ENCODE measurements around the gene RELL1.

The RELL1 gene

DNA sequence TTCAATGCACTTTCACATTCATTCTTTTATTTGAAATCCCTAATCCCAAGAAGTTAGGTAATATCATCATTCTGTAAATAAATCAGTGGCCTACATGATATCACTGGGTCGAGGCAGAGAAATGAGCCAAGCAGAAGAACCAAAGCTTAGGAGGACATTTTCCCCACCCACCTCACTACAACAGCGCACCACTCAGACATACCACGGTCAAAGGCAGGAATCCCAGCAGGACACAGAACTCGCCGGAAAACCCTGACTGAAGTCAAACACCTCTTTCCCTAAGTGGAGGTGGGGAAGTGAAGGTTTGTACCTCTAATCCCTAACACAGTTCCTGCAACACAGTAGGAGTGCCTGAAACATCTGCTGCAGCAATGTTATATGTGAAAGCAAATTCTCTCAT is 21.5 kb downstream of the RELL1 start:
- DNase-seq, result no peak

GRCh38 chr4:37663552-37663951 is 22.6 kb downstream of the RELL1 start:
- DNase-seq, result no peak

DNA sequence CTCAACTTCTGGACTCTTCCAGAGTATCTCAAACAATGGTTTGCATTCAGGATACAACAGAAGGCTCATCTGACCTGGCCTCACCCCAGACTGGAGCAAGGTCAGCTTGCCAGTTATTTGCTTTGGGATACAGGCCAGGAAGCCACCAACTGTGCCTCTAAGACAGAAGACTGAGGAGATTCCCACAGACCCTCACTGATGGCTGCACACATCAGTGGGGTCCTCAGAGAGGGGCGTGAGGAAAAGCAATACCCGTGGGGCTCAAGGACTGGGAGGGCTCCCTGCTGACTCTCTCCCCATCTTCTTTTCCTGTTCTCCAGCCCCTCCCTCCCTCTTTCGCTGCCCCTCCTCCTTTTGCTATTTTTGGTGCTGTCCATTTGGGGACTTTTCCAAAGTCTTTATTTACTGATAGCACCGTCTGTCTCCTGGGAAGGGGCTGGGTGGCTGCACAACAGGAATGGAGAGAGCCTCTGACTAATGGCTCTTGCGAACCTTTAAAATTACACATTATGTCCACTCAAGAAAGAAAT is 23.2 kb downstream of the RELL1 start:
- no peak for DNase-seq

GRCh38 chr4:37662251-37662650 is 23.9 kb downstream of the RELL1 start:
- no peak for DNase-seq

- DNase-seq, result peak; percentile 75
These were observed 24.4 kb downstream of the RELL1 start for GRCh38 chr4:37661772-37662171.

GRCh38 chr4:37659696-37660095 is 26.5 kb downstream of the RELL1 start:
- DNase-seq, result no peak

DNA sequence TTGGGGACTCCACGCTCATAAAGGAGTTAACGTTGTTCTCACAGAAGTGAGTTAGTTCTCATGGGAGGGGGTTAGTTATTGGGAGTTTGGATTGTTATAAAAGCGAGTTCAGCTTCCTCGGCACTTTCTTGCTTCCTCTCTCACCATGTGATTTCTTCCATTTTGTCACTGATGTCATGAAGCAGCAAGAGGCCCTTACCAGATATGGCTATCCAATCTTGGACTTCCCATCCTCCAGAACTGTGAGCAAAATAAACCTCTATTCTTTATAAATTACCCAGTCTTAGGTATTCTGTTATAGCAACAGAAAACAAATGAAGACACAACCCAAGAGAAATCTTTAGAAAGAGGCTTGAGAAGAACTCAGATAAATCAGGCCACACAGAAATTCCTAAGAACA is 29.5 kb downstream of the RELL1 start:
- DNase-seq, result no peak

- DNase-seq, result no peak
These were observed 32.6 kb downstream of the RELL1 start for GRCh38 chr4:37653601-37654000.

- no peak for DNase-seq
These were observed 33.2 kb downstream of the RELL1 start for GRCh38 chr4:37652747-37653527.

DNA sequence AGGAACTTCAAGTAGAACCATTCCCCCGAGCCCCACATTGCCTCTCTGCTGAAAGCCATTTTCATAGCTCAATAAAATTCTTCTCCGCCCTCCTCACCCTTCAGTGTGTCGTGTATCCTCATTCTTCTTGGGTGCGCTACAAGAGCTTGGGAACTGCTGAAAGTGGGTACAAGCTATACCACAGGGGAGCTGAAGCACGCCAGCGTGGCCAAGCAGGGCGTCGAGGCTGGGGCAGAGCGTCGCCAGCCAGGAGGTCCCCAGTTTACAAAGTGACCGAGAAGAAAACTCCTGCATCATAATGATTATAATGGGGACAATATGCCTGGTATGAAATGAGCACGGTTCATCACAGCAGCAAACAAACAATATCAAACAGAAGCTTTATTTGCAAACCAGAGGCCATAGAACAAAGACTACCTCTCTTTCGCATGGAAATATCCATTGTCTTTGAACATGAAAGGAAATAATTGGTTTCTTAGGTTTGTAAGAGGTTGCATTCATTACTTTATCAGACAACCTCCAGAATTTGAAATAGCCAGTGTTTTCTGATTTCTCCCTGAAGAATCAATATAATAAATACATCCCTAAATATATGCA is 34.3 kb downstream of the RELL1 start:
- no peak for DNase-seq

GRCh38 chr4:37650481-37650880 is 35.7 kb downstream of the RELL1 start:
- no peak for DNase-seq

DNA sequence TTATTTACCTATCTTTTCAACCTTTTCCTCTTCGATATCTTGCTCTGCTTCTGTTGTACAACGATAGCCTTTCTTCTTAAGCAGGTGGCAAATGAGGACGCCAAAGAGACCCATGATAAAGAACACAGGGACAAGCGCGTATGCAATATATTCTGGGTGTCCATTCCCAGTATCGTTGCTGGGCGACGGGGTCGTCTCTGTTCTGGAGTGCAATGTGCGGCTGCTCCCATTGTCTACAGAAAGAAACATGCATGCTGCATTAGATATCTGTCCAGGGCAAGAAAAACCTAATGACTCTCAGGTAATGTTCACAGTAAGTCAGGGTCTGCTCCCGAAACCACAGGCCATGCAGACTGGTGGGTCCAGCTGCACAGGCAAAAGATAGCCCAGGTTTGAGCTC is 36.9 kb downstream of the RELL1 start:
- DNase-seq, result no peak

GRCh38 chr4:37648084-37648817 is 37.9 kb downstream of the RELL1 start:
- no peak for DNase-seq

GRCh38 chr4:37646247-37646646 is 39.9 kb downstream of the RELL1 start:
- no peak for DNase-seq

- DNase-seq, result no peak
These were observed 40.4 kb downstream of the RELL1 start for GRCh38 chr4:37645736-37646135.

DNA sequence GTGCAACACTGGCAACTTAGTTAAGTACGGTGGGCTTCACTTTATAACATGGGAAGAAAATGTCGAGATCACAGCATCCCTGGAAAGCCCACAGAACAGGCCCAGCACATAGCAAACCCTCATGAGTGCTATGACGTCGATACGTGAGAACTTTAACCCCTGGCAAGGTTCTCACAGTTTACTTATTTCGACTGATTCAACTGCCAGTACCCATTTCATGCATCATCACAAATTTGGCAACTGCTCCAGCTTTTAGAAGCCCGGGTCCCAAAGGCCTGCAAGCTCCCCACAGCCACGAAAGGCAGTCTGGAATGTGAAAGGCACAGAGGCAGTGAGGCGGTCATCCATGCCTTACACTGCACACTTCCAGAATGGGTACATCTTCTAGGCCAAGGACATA is 41.2 kb downstream of the RELL1 start:
- DNase-seq, result no peak

- no peak for DNase-seq
These were observed 44.0 kb downstream of the RELL1 start for GRCh38 chr4:37641886-37642849.

DNA sequence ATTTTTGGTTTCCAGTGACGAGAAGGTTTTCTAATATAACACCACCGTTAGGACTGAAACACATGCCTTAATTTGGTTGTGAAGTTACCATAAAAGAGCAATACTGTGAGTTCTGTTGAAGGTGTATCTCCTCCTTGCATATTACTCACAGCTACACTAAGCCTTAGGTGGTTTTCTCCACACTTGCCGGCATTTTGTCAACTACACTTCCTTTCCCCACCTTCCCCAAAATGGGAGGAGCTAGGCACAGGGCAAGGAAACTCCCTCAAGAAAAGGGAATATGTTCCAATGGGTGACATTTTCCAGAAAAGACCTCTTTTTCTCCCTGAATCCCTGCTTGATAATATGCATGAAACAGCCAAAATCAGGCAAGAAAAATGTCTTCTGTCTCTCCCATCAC is 44.8 kb downstream of the RELL1 start:
- DNase-seq, result no peak

DNA sequence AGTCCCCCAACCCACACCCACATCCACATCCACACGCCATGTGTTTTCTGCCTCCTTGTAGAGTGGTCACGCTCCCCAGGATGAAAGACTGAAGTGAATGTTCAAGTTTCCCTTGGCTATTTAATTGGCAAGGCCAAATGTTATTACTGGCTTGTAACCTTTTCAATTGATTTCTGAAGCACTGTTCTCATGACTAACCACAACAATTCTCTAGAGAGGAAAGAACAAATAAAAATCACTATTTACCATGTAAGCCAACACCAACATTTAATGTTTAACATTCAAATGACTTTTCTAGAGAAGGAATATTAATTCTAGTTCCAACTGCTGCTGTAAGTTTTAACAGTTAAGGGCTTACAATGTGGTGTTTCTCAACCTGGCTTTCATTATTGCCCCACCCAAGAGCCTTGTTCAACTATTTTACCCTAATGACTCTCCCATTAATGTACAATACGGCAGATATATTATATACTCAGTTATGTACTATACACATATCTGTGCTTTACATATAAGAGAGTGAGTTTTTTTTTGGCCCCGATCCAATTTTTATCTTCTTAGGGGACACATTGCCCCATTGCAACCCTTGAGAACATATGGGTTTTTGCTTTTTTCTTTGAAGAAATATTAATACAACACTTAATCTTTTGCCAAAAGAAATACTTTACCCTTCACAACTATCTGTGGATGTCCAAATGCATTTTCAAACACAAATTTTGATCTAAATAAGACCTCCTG is 46.5 kb downstream of the RELL1 start:
- DNase-seq, result no peak

DNA sequence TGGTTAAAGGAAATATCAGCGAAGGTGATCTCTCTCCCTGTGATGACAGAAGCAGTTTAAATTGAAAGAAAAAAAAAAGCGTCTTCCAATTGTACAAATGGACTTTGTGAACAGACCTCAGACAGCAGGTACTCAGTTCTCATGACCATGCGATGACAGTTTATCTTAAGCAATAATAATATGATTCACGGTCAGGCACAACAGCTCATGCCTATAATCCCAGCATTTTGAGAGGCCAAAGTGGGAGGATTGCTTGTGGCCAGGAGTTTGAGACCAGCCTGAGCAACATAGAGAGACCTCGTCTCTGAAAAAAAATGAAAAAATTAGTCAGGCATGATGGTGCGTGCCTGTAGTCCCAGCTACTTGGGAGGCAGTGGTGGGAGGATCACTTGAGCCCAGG is 51.0 kb downstream of the RELL1 start:
- no peak for DNase-seq

DNA sequence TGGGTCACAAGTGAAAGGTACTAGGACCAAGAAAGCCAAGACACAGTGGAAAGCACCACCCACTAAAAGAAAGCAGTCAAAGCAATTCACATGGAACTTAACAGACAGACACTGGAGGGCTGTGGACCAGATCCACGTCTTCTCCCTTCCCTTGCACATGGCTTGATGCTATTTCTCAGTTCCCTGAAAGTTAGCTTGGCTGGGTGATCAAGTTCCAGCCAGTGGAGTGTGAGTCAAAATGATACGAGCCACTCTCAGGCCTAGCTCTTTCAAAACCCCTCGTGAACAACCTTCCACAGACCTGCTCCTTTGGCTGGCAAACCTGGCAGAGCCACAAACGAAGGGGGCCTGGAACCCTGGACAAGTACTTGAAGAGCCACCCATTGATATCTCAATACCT is 52.0 kb downstream of the RELL1 start:
- no peak for DNase-seq

GRCh38 chr4:37632836-37633235 is 53.3 kb downstream of the RELL1 start:
- no peak for DNase-seq

Measured in NCI-H2171 treated with DMSO at 0.1 percent for 48 hours (cell line).